ENCODE results near the gene C20orf204. TPM values are rescaled to one million over a fixed set of nuclear protein-coding genes. Genes with fewer than 3 reads are reported as not detected.
A peak's percentile ranks its signal among the peaks of the same experiment; 100 is the strongest.

Gene C20orf204
- total and polyA plus RNA-seq, 12 donors: 0.05 to 4.8 (median 0.46) TPM

DNA sequence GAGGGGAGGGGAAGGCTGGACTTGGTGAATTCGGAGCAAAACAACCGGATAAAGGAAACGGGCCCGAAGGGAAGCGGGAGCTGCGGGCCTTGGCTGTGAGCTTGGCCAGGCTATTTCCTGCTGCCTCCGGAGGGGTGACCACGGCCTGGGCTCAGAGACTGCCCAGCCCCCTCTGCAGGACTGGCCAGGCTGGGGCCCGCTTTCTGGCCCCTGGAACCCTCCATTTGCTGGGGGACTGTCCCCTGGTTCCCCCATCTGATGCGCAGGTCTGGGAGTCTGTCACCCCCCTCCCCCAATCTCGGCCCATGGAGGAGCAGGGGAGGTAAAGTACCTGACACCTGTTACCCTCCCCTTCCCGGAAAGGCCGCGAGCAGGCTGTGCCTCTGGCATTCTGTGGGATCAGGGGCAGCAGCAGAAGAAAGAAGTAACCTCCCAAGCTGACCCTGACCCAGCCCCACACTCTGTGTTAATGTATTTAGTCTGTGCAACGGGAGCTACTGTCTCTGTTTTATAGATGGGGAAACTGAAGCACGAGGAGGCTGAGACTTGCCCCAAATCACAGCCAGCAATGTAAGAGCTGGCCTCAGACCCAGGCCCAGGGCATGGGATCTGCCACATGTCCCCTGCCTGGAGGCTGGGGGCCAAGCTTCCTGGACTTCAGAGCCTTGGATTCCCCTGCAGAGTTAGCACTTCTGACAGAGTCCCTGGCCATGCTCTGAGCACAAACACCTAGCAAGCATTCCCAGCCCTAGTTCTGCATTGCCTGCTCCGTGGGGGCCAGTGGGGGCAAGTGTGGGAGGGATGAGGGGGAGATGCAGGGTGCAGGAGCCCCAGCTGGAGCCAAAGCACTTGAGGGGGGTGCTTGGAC is 3.5 kb downstream of the C20orf204 start:
- peaks cover 8 to 25% of the 10 kb centered on the region in 2 donors for H3K4me1 ChIP-seq (replicated peaks in 1 of 2)

GRCh38 chr20:64040231-64041039 is 4.5 kb downstream of the C20orf204 start:
- Histone ChIP-seq H3K4me3 (no peak overlapping the region), H3K36me3 (replicated peaks in 1 of 2) (no peaks in the 10 kb centered on the region), H3K9me3 (replicated peaks in 1 of 3) (no peaks in the 10 kb centered on the region), H3K4me1 (replicated peaks in 1 of 2) (peaks cover 8 to 25% of the 10 kb centered on the region in 2 donors), H3K27ac (peak overlapping the region in 1 of 5 donors; percentile 20), H3K27me3 (peaks cover 21% of the 10 kb centered on the region)
- intact Hi-C loops (cut with DNase I): no loop called here
- no peak for DNase-seq
- no peak for TF ChIP-seq POLR2A (IDR thresholded peaks at IDR 0.05)
- TF ChIP-seq, protein P1, sequence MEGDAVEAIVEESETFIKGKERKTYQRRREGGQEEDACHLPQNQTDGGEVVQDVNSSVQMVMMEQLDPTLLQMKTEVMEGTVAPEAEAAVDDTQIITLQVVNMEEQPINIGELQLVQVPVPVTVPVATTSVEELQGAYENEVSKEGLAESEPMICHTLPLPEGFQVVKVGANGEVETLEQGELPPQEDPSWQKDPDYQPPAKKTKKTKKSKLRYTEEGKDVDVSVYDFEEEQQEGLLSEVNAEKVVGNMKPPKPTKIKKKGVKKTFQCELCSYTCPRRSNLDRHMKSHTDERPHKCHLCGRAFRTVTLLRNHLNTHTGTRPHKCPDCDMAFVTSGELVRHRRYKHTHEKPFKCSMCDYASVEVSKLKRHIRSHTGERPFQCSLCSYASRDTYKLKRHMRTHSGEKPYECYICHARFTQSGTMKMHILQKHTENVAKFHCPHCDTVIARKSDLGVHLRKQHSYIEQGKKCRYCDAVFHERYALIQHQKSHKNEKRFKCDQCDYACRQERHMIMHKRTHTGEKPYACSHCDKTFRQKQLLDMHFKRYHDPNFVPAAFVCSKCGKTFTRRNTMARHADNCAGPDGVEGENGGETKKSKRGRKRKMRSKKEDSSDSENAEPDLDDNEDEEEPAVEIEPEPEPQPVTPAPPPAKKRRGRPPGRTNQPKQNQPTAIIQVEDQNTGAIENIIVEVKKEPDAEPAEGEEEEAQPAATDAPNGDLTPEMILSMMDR (IDR thresholded peaks at IDR 0.05): no peak
- WGBS, 4 donors: 55 to 66% (median 61%) methylated on average over 5 to 12 of the region's 12 CpGs

More for the DNA sequence above, 3.5 kb downstream of the C20orf204 start:
- no peak for TF ChIP-seq POLR2A (IDR thresholded peaks at IDR 0.05)
- TF ChIP-seq, protein P1 (IDR thresholded peaks at IDR 0.05): no peak
- 14 to 45% (median 18%) methylated on average over 3 to 17 of the region's 17 CpGs for WGBS, 4 donors
- intact Hi-C loops (cut with DNase I): loop anchor here in 1 of 2 donors (10.0 kb wide), 1 partner anchor 75 kb away; no protein-coding TSS in a partner anchor
- peak overlapping the region in 2 of 4 donors; percentile 12 to 50 for H3K4me3 ChIP-seq
- H3K27ac ChIP-seq: peak overlapping the region in 1 of 5 donors; percentile 15
- H3K36me3 ChIP-seq (replicated peaks in 1 of 2): no peaks in the 10 kb centered on the region
- H3K9me3 ChIP-seq (replicated peaks in 1 of 3): no peaks in the 10 kb centered on the region
- H3K27me3 ChIP-seq: peaks cover 21% of the 10 kb centered on the region
- peak in 1 of 7 donors; percentile 65 for DNase-seq

GRCh38 chr20:64041040-64041780 is 5.2 kb downstream of the C20orf204 start:
- WGBS, 4 donors: 49 to 57% (median 52%) methylated on average over 7 to 15 of the region's 15 CpGs
- H3K27ac ChIP-seq: peak overlapping the region in 1 of 5 donors; percentile 73
- no peak for TF ChIP-seq POLR2A (IDR thresholded peaks at IDR 0.05)
- TF ChIP-seq, protein P1 (IDR thresholded peaks at IDR 0.05): no peak
- no peaks in the 10 kb centered on the region for H3K36me3 ChIP-seq (replicated peaks in 1 of 2)
- peaks cover 24% of the 10 kb centered on the region for H3K27me3 ChIP-seq
- intact Hi-C loops (cut with DNase I): no loop called here
- no peaks in the 10 kb centered on the region for H3K9me3 ChIP-seq (replicated peaks in 1 of 3)
- no peak for DNase-seq
- peaks cover 8 to 25% of the 10 kb centered on the region in 2 donors for H3K4me1 ChIP-seq (replicated peaks in 1 of 2)
- peak overlapping the region in 1 of 4 donors; percentile 49 for H3K4me3 ChIP-seq

Measured in adrenal gland (tissue), 12 donors.